ENCODE measurements around the gene CRTAC1.

CRTAC1 gene

DNA sequence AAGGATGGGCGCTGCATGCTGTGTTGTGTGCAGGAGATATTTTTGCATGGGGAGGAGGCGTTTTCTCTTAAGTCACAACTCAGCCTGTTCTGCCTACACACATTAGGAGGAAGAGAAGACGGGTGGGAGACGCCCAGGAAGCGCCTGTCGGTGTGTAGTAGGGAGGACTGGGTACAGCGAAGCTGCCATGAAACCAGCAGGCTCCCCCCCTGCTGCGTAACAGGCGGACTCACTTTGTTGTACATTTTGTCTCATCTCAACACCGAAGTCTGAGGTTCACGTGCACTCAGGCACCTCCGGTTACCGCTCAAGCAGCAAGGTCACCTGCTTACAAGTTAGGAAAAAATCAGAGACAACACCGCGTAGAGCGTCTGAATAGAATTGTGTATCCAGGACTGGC, 56.3 kb downstream of the CRTAC1 start:
- Histone ChIP-seq H3K9me3 (ENCODE audit: control insufficient read depth, insufficient read depth, low read length) (no peaks in the 10 kb centered on the region), H3K36me3 (ENCODE audit: control insufficient read depth, insufficient read depth, low read length) (no peaks in the 10 kb centered on the region), H3K4me3 (ENCODE audit: low read depth, low read length) (peak overlapping the region; percentile 66), H3K9ac (ENCODE audit: low read depth, low read length) (no peak overlapping the region), H3K27ac (ENCODE audit: low read depth, low read length) (no peak overlapping the region), H3K4me1 (ENCODE audit: control insufficient read depth, insufficient read depth, low read length) (peaks cover 8% of the 10 kb centered on the region; the same call in 1 of the 2 replicates), H3K27me3 (ENCODE audit: control insufficient read depth, insufficient read depth, low read length) (peaks cover 49% of the 10 kb centered on the region)

DNA sequence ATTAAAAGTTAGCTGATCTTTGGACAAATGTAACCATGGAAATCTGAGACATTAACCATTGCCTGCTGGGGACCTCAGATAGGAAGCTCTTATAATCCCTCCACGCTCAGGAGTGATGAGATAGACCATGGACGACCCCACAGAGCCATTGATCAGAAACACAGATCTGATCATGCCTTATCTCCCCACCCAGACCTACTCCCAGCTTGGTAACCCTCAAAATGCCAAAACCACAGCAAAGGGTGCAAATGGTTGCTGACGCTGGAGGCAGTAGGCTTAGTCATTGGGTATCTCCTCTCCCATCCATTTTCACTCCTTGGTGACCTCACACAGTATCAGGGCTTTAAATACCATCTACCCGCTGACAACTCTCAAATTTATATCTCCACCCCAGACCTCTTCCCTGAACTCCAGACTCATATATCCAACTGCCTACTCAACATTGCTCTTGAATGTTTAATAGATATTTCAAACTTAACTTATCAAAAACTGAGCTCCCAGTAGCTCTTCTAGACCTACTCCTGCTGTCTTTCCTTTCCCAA, 60.8 kb downstream of the CRTAC1 start:
- Histone ChIP-seq H3K4me3 (ENCODE audit: low read depth, low read length) (no peak overlapping the region), H3K9ac (ENCODE audit: low read depth, low read length) (no peak overlapping the region), H3K36me3 (ENCODE audit: control insufficient read depth, insufficient read depth, low read length) (no peaks in the 10 kb centered on the region), H3K27me3 (ENCODE audit: control insufficient read depth, insufficient read depth, low read length) (peaks cover 20% of the 10 kb centered on the region), H3K9me3 (ENCODE audit: control insufficient read depth, insufficient read depth, low read length) (no peaks in the 10 kb centered on the region), H3K27ac (ENCODE audit: low read depth, low read length) (no peak overlapping the region), H3K4me1 (ENCODE audit: control insufficient read depth, insufficient read depth, low read length) (peaks cover 4% of the 10 kb centered on the region; the same call in 1 of the 2 replicates)

DNA sequence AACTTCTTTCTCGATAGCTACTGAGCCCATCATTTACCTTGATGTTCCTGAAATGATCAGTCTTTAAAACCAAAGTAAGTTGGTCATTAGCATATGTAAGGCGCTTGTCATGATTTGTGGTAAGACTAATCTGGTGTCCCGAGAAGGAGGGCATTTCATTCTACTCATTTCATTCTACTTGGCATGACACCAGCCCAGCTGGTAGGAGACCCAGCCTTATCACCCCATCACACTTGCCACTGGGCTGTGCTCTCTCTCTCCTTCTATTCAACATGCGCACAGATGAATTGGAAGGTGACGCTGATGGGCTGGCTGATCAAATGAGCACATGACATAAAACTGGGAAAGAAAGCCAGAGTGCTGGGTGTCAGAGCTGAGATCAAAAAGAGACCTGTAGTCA, 65.7 kb downstream of the CRTAC1 start:
- Histone ChIP-seq H3K4me1 (ENCODE audit: control insufficient read depth, insufficient read depth, low read length) (no peaks in the 10 kb centered on the region), H3K27me3 (ENCODE audit: control insufficient read depth, insufficient read depth, low read length) (no peaks in the 10 kb centered on the region), H3K36me3 (ENCODE audit: control insufficient read depth, insufficient read depth, low read length) (no peaks in the 10 kb centered on the region), H3K9me3 (ENCODE audit: control insufficient read depth, insufficient read depth, low read length) (no peaks in the 10 kb centered on the region), H3K9ac (ENCODE audit: low read depth, low read length) (no peak overlapping the region), H3K4me3 (ENCODE audit: low read depth, low read length) (no peak overlapping the region), H3K27ac (ENCODE audit: low read depth, low read length) (no peak overlapping the region)

DNA sequence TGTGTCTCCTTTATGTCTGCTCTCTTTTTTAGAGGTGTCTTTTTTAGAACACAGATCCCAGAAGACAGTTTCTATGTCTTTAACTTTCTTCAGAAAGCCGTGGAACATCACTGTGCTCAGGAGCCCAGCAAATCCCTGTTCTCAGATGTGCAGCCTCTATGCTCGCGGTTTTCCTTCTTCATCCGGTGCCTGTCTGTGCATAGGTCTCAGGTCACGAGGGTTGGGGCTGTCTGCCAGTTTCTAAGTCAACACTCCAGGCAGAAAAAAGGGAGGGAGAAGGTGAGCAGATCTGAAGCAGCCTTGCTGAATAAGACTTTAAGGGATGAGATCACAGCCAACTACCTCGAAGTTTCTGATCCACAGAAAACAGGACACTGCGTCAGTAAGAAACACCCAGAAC, 68.5 kb downstream of the CRTAC1 start:
- H3K4me3 ChIP-seq (ENCODE audit: low read depth, low read length) = no peak overlapping the region

DNA sequence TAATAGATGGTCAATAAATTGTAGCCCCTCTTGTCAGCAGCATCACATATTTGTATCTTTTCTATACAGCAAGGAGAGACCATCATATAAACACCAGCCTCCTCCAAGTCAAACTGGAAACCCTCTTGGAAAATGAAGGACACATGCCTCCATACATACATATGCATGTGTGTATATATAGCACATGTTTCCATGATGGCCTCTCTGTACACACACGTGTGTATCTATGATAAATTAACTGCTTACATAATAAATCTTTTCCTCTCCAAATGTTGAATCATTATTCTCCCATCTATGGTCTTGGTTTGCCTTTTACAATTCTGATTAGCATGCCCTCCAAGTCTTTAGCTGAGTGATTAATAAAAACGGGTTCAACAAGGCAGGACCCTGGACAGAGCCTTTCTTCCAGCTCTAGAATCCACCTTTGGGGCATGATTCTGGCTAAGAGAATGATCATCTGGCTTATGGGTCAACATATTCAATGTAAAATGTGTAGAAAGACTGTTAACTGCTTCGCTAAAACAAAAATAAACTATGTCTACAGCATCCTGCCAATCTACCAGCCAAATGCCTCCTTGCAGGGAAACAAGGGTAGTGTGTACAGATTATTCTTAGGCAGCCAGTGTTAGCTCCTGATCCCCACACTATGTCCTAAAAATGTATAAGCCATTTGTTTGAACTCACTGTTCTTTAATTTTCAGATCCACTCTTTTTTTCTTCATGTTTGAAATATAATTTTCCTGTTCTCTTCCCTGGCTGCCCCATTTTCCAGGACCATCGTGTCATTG, 70.0 kb downstream of the CRTAC1 start:
- Histone ChIP-seq H3K4me1 (ENCODE audit: control insufficient read depth, insufficient read depth, low read length) (peaks cover 9% of the 10 kb centered on the region; the same call in 1 of the 2 replicates), H3K36me3 (ENCODE audit: control insufficient read depth, insufficient read depth, low read length) (no peaks in the 10 kb centered on the region), H3K4me3 (ENCODE audit: low read depth, low read length) (no peak overlapping the region), H3K9me3 (ENCODE audit: control insufficient read depth, insufficient read depth, low read length) (no peaks in the 10 kb centered on the region), H3K9ac (ENCODE audit: low read depth, low read length) (no peak overlapping the region), H3K27ac (ENCODE audit: low read depth, low read length) (no peak overlapping the region), H3K27me3 (ENCODE audit: control insufficient read depth, insufficient read depth, low read length) (no peaks in the 10 kb centered on the region)

More for the DNA sequence above, 68.5 kb downstream of the CRTAC1 start:
- Histone ChIP-seq H3K27me3 (ENCODE audit: control insufficient read depth, insufficient read depth, low read length) (no peaks in the 10 kb centered on the region), H3K4me1 (ENCODE audit: control insufficient read depth, insufficient read depth, low read length) (peaks cover 9% of the 10 kb centered on the region; the same call in 1 of the 2 replicates), H3K27ac (ENCODE audit: low read depth, low read length) (no peak overlapping the region), H3K9me3 (ENCODE audit: control insufficient read depth, insufficient read depth, low read length) (no peaks in the 10 kb centered on the region), H3K36me3 (ENCODE audit: control insufficient read depth, insufficient read depth, low read length) (no peaks in the 10 kb centered on the region), H3K9ac (ENCODE audit: low read depth, low read length) (no peak overlapping the region)

DNA sequence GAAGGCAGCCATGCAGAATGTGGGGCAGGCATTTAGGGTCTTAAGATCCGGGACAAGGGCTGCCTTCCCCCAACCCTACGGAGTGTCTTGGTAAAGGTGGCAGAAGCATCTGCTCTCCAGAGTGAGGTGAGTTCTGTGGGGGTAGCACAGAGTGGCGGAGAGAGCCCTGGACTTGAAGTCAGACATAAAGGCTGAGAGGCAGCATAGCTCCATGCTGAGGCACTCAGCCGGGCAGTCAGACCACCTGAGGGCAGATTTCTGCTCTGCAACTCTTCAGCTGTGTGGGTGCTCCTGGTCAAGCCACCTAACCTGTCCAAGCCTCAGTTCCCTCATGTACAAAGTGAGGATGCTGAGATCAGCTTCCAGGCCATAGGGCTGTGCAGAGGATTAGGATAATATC, 81.0 kb downstream of the CRTAC1 start:
- Histone ChIP-seq H3K4me1 (ENCODE audit: control insufficient read depth, insufficient read depth, low read length) (no peaks in the 10 kb centered on the region), H3K4me3 (ENCODE audit: low read depth, low read length) (no peak overlapping the region), H3K27ac (ENCODE audit: low read depth, low read length) (no peak overlapping the region), H3K9me3 (ENCODE audit: control insufficient read depth, insufficient read depth, low read length) (no peaks in the 10 kb centered on the region), H3K36me3 (ENCODE audit: control insufficient read depth, insufficient read depth, low read length) (no peaks in the 10 kb centered on the region), H3K9ac (ENCODE audit: low read depth, low read length) (no peak overlapping the region), H3K27me3 (ENCODE audit: control insufficient read depth, insufficient read depth, low read length) (no peaks in the 10 kb centered on the region)

DNA sequence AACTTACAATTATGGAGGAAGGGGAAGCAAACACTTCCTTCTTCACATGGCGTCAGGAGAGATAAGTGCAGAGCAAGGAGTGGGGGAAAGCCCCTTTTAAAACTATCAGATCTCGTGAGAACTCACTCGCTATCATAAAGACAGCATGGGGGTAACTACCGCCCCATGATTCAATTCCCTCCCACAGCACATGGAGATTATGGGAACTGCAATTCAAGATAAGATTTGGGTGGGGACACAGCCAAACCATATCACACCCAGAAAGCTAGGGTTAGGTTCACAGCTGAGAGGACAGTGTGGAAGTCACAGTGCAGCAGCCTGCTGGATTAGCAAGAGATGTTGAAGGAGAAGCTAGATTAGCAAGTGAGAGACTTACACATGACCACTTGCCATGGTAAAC, 81.6 kb downstream of the CRTAC1 start:
- Histone ChIP-seq H3K9me3 (ENCODE audit: control insufficient read depth, insufficient read depth, low read length) (no peaks in the 10 kb centered on the region), H3K36me3 (ENCODE audit: control insufficient read depth, insufficient read depth, low read length) (no peaks in the 10 kb centered on the region), H3K9ac (ENCODE audit: low read depth, low read length) (no peak overlapping the region), H3K27me3 (ENCODE audit: control insufficient read depth, insufficient read depth, low read length) (no peaks in the 10 kb centered on the region), H3K4me1 (ENCODE audit: control insufficient read depth, insufficient read depth, low read length) (no peaks in the 10 kb centered on the region), H3K27ac (ENCODE audit: low read depth, low read length) (no peak overlapping the region), H3K4me3 (ENCODE audit: low read depth, low read length) (no peak overlapping the region)

DNA sequence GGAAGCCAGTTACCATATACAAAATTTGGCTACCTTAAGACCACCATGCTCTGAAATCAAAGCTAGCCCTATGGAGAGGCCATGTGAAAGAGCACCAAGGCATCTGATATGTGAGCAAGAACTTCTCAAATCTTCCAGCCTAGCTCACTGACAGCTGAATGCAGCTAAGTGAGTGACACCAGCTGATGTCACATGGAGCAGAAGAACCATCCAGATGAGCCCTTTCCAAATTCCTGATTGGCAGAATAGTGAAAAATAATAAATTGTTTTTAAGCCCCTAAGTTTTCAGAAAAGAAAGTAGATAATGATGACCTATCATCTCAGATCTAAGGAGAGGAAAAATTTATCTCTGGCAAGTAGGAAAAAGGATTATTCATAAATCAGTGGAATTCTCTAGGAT, 85.6 kb downstream of the CRTAC1 start:
- Histone ChIP-seq H3K27me3 (ENCODE audit: control insufficient read depth, insufficient read depth, low read length) (no peaks in the 10 kb centered on the region), H3K27ac (ENCODE audit: low read depth, low read length) (no peak overlapping the region), H3K4me1 (ENCODE audit: control insufficient read depth, insufficient read depth, low read length) (no peaks in the 10 kb centered on the region), H3K9me3 (ENCODE audit: control insufficient read depth, insufficient read depth, low read length) (no peaks in the 10 kb centered on the region), H3K9ac (ENCODE audit: low read depth, low read length) (no peak overlapping the region), H3K36me3 (ENCODE audit: control insufficient read depth, insufficient read depth, low read length) (no peaks in the 10 kb centered on the region), H3K4me3 (ENCODE audit: low read depth, low read length) (no peak overlapping the region)

DNA sequence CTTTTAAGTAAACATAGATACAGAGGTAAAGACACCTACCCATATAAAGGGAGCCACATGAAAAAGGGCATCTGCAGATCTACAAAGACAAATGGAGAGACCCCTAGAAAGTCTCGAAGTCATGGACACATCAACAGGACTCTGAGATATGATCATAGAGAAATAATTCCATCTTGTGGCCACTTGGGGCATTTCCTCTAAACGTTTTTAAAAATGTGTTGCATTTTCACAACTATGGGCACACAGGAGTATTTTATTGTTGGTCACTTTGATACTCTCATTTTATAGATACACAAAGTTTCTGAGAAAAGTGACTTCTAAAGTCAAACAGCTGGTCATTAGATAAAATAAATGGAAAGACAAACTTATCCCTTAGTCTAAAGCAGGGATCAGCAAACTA, 87.1 kb downstream of the CRTAC1 start:
- H3K4me1 ChIP-seq (ENCODE audit: control insufficient read depth, insufficient read depth, low read length) = no peaks in the 10 kb centered on the region
- H3K9ac ChIP-seq (ENCODE audit: low read depth, low read length) = no peak overlapping the region
- H3K27ac ChIP-seq (ENCODE audit: low read depth, low read length) = no peak overlapping the region
- H3K9me3 ChIP-seq (ENCODE audit: control insufficient read depth, insufficient read depth, low read length) = no peaks in the 10 kb centered on the region
- H3K36me3 ChIP-seq (ENCODE audit: control insufficient read depth, insufficient read depth, low read length) = no peaks in the 10 kb centered on the region
- no peaks in the 10 kb centered on the region for H3K27me3 ChIP-seq (ENCODE audit: control insufficient read depth, insufficient read depth, low read length)
- no peak overlapping the region for H3K4me3 ChIP-seq (ENCODE audit: low read depth, low read length)

DNA sequence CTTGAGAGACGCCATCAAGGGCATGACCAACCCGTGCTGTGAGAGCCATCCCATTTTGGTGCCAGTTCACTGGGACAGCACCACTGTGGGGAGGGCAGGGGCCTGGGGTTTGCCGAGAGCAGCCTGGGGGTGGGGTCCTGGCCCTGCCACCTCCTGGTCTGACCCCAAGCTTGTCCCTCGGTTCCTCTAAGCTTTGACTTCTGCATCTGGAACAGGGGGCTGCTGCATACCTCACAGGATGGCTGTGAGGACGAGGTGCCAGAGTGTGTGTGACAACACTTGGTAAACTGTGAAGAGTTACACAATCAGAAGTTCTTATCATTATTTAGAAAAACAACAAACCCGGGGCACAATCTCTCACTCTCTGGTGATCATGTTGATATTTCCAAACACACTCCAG, 89.9 kb downstream of the CRTAC1 start:
- H3K9ac ChIP-seq (ENCODE audit: low read depth, low read length) = no peak overlapping the region
- H3K4me3 ChIP-seq (ENCODE audit: low read depth, low read length) = no peak overlapping the region
- H3K36me3 ChIP-seq (ENCODE audit: control insufficient read depth, insufficient read depth, low read length) = no peaks in the 10 kb centered on the region
- H3K27me3 ChIP-seq (ENCODE audit: control insufficient read depth, insufficient read depth, low read length) = no peaks in the 10 kb centered on the region
- H3K27ac ChIP-seq (ENCODE audit: low read depth, low read length) = no peak overlapping the region
- H3K9me3 ChIP-seq (ENCODE audit: control insufficient read depth, insufficient read depth, low read length) = no peaks in the 10 kb centered on the region
- H3K4me1 ChIP-seq (ENCODE audit: control insufficient read depth, insufficient read depth, low read length) = no peaks in the 10 kb centered on the region

DNA sequence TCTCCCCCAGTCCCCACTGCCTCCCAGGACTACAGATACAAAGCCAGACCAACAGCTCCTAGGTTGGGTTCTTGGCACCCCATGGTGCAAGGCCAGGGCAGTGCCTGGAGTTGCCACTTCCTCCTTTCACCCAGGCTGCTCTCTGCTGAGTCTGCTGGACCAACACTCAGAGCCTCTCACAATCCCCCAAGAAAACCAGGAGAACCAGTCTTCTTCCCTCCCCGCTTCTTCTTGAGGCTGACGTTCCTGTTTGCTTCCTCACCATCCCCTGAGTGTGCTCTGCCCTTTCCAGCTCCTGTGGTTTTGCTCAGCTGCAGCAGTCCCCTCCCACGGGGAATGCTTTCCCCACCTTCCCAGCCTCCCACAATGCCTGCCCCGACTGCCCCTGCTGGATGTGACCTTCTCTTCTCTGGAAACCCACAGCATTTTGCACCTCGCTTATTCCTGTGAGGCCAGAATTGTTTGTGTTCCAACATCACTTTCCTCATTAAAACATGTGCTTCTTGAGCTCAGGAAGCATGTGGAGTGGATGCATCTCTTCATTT, 90.9 kb downstream of the CRTAC1 start:
- no peaks in the 10 kb centered on the region for H3K27me3 ChIP-seq (ENCODE audit: control insufficient read depth, insufficient read depth, low read length)
- no peaks in the 10 kb centered on the region for H3K4me1 ChIP-seq (ENCODE audit: control insufficient read depth, insufficient read depth, low read length)
- no peak overlapping the region for H3K9ac ChIP-seq (ENCODE audit: low read depth, low read length)
- no peaks in the 10 kb centered on the region for H3K9me3 ChIP-seq (ENCODE audit: control insufficient read depth, insufficient read depth, low read length)
- H3K36me3 ChIP-seq (ENCODE audit: control insufficient read depth, insufficient read depth, low read length) = no peaks in the 10 kb centered on the region
- H3K27ac ChIP-seq (ENCODE audit: low read depth, low read length) = no peak overlapping the region
- H3K4me3 ChIP-seq (ENCODE audit: low read depth, low read length) = no peak overlapping the region
